SIG-M5 treated with dmso at 0.1 percent for 504 hours (cell line): Measurements from ENCODE around the gene OR2B2.

ENCODE experiments used
- DNase-seq: peaks from one replicate; lab custom pipeline; 2025; ENCODE audit not compliant: unreplicated experiment; lab: John Stamatoyannopoulos, UW

Gene OR2B2

DNA sequence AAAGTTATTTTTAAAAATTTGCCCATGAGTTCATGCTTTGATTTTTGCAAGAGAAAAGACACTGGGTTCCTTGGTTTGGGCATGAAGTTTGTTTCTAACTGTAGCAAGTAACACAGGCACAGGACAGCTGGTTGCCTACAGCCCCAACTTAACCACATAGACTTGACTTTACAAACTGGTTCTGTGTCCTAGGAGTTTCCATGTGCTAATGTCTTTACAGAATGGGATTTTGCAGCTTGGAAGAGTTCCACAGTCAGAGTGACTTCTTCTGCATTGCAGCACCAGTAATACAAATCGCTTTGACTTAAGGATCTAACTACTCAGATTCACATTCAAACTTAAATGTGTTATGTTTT, 44.3 kb downstream of the OR2B2 start:
- no peak for DNase-seq

DNA sequence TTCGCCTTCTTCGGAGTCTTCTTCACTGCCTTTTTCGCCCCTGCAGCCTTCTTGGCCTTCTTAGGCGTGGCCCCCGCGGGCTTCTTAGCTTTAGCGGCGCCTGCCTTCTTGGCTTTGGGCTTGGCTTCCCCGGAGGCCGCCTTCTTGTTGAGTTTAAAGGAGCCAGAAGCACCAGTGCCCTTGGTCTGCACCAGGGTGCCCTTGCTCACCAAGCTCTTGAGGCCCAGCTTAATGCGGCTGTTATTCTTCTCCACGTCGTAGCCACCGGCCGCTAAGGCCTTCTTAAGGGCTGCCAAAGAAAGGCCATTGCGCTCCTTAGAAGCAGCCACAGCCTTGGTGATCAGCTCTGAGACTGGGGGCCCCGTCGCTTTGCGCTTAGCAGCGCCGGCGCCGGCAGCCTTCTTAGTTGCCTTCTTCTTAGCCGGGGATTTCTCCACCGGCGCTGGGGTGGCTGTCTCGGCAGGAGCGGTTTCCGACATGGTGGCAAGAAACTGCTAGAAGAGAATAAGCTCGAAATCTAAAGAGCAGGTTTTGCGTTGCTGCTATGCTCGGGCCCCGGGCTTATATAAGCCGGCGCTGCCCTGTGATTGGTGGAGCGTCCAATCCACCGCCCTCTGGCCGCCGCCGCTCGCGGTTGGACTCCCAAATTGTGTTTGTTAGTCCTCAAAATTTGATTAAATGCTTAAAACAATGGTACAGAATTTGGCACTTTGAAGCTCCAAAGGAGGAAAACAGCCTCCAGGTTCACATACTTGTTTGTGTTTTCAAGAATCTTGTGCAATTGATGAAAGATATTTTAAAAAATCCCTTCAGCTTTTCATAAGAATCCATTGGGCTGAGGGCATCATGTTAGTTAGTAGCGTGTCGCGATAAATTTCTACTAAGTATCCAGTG, 44.9 kb downstream of the OR2B2 start:
- no peak for DNase-seq

DNA sequence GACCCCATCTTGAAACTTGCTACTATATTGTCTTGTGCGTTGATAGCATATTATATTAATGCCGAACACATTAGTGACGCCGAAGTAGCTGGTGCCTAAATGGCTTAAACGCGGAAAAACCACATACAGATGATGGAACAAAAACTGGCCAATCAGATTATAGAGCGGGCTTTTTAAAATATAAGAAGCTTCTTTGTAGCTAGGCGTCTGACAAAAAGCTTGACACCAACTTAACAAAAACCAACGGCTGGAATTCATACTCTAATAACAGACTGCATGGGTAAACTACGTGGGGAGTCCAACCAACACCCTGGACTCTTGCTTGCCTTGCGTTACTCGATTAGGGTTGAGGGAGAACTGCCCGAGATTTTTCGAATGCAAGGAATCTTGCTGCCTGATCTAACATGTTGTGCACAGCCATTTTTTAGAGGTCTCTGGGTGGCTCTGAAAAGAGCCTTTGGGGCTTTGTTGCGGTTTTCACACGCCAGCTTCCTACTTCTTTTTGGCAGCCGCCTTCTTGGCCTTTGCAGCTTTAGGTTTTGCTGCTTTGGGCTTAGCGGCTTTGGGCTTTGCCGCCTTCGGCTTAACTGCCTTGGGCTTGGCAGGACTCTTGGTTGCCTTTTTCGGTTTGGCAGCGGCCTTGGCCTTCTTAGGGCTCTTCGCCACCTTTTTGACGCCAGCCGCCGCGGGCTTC, 45.7 kb downstream of the OR2B2 start:
- no peak for DNase-seq

DNA sequence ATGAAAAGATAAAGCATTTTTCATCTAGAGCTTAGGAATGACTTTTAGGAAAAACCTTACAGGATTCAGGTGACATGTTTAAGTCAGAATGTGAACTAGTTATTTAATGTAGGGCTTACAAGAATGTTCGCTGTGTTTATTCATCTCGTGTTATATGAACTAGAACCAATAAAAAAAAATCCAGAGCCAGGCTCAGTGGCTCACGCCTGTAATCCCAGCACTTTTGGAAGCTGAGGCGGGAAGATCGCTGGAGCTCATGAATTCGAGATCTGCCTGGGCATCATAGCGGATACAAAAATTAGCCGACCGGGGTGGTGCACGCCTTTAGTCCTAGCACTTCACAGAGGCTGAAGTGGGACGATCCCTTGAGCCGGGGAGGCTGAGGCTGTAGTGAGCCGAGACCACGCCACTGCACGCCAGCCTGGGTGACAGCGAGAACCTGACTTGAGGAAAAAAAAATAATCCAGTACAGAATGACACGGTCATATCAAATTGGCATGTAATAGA, 46.3 kb downstream of the OR2B2 start:
- DNase-seq = no peak

DNA sequence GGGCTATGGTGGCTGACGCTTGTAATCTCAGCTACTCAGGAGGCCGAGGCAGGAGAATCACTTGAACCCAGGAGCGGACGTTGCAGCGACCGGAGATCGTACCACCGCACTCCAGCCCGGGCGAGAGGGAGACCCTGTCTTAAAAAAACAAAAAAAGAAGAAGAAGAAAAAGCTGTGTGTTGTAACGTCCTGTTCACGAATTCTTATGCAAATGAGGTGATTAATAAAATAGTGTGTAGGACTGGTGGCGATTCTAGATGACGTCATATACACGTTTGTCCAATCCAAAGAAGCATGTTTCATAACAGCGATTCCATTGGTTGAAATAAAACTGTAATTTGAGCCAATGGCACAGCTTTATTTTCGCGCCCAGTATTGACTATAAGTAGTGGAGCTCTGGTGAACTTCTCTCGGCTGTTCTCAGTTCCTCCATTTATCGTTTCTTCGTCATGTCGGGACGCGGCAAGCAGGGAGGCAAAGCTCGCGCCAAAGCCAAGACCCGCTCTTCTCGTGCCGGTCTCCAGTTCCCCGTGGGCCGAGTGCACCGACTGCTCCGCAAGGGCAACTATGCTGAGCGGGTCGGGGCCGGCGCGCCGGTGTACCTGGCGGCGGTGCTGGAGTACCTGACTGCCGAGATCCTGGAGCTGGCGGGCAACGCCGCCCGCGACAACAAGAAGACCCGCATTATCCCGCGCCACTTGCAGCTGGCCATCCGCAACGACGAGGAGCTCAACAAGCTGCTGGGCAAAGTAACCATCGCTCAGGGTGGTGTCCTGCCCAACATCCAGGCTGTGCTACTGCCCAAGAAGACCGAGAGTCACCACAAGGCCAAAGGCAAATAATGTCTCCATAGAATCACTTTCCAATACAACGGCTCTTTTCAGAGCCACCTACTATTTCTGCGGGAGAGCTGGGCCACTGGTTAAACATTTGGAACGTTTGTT, 47.0 kb downstream of the OR2B2 start:
- DNase-seq = peak; percentile 97

DNA sequence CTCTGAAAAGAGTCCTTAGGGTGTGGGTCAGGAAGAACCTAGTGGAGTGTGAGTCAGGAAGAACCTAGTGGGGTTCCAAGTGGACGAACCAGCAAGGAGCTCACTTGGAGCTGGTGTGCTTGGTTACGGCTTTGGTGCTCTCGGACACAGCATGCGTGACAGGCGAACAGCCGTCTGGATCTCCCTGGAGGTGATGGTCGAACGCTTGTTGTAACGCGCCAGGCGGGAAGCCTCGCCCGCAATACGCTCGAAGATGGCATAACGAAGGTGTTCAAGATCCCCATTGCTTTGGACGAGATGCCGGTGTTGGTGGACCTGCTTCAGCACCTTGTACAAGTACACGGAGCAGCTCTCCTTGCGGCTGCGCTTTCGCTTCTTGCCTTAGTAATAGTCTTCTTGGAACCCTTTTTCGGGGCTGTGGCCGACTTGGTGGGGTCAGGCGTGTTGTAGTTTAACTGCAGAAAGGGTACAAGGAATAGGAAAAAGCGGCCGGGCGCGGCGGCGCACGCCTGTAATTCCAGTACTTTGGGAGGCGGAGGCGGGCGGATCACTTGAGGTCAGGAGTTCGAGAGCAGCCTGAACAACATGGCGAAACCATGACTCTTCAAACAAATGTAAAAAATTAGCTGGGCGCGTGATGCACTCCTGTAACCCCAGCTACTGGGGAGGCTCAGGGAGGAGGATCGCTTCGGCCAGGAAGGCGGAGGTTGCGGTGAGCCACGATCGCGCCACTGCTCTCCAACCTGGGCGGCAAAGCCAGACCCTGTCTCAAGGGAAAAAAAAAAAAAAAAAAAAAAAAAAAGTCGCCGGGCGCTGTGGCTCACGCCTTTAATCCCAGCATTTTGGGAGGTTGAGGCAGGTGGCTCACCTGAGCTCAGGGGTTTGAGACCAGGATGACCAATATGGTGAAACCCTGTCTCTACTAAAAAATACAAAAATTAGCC, 48.0 kb downstream of the OR2B2 start:
- DNase-seq = no peak

DNA sequence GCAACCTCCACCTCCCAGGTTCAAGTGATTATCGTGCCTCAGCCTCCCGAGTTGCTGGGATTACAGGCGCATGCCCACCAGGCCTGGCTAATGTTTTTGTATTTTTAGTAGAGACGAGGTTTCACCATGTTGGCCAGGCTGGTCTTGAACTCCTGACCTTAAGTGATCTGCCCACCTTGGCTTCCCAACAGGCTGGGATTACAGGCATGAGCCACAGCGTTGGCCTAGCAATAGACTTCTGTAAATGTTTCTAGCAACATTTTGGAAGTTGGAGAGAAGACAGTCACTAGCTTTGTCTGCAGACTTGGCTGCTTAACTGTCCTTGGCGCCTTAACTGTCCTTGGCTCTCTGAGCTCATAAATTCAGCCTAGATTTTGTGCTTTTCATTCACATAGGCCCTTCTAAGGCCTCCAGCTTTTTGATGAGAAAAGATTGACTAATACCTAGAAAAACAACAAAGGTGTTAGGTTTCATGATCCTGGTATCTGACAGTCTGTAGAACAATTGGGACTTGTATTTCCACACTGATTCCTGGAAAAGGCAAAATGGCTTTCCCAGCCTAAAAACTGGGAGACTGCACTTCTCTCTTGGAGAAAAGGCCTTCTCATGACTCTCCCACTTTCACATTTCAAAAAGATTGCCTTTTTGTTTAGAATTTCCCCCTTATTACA, 49.7 kb downstream of the OR2B2 start:
- DNase-seq = no peak

DNA sequence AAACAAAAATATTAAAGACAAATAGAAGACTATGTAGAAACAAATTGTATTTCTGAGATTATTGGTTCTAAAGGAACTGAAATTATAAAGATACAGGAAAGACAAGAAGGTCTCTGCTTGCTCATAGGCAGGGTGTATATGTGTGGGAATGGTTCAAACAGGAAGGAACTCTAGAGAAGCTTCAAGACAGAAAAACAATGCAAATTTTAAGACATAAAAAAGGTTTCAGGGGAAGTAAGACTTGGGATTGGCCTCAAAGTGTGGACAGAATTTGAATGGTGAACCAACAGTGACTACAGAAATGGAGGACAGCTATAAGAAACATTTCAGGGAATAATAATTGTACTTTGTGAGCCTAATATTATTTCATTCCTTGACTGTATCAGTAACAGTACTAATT, 50.3 kb downstream of the OR2B2 start:
- no peak for DNase-seq

DNA sequence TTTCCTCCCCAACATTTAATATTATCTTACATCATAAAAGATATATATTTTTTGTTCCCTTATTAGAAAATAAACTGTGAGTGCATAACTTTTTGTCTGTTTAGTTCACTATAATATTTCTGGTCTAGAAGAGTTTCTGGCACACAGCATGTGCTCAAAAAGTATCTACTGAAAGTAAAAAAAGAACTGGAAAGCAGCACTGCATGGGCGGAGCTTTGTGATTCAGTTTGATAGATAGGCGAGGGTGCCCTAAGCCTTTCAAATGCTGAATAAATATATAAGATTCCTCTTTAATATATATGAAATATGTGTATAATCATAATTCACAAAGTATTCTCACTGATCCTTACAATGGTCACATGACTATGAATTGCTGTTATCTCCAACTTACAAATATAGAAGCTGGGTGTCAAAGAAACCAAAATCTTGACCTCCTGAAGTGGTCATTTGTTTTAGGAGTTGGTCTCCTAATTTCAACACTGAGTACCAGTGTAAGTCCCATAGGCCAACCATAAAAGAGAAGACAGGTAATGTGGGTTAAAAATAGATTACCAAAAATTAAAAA, 50.8 kb downstream of the OR2B2 start:
- DNase-seq = no peak
